A549 (cell line): ENCODE measurements around the gene PPP1R12C.

ENCODE experiments used
- CHD2 ChIP-seq: fragments of 150-350 bp; IDR thresholded peaks from 2 replicates; pipeline ENCODE4 v1.6.1; 2014; ENCODE audit warnings: low read length; ENCODE audit not compliant: partially characterized antibody
- CTCF ChIP-seq: fragments of >200 bp; sonication (Bioruptor Twin); formaldehyde crosslinking; IDR thresholded peaks from 3 replicates; pipeline ENCODE4 v1.5.1; 2016
- JUN ChIP-seq, 2 experiments: fragments of >200 bp; sonication (Bioruptor Twin); formaldehyde crosslinking; IDR thresholded peaks; 2 replicates in 1 of 2; 3 replicates in 1 of 2; pipeline ENCODE4 v1.6.1; 2016 to 2017
- JUNB ChIP-seq: fragments of >200 bp; sonication (Bioruptor Twin); formaldehyde crosslinking; IDR thresholded peaks from 2 replicates; pipeline ENCODE4 v1.6.1; 2016
- MAX ChIP-seq: IDR thresholded peaks from 2 replicates; pipeline ENCODE4 v1.6.1; 2012
- MAZ ChIP-seq: fragments of 150-350 bp; IDR thresholded peaks from 2 replicates; pipeline ENCODE4 v1.6.1; 2014; ENCODE audit warnings: antibody characterized with exemption, low read depth, low read length, borderline replicate concordance
- POLR2A ChIP-seq: IDR thresholded peaks from 2 replicates; pipeline ENCODE4 v1.6.1; 2012; ENCODE audit warnings: mild to moderate bottlenecking, low read length
- REST ChIP-seq: fragments of 200-600 bp; sonication (generic); IDR thresholded peaks from 2 replicates; pipeline ENCODE4 v1.6.1; 2016; ENCODE audit warnings: antibody characterized with exemption, mild to moderate bottlenecking, moderate library complexity
- TFCP2L1 ChIP-seq: fragments of 250-450 bp; sonication (Bioruptor Pico); IDR thresholded peaks from 2 replicates; pipeline ENCODE4 v1.5.0; 2021; ENCODE audit warnings: mild to moderate bottlenecking
- ZFP36 ChIP-seq: fragments of 450-650 bp; IDR thresholded peaks from 2 replicates; pipeline ENCODE4 v1.6.1; 2014; ENCODE audit warnings: borderline replicate concordance; ENCODE audit not compliant: partially characterized antibody
- TF ChIP-seq, protein P1 (sequence below): IDR thresholded peaks from 2 replicates; pipeline ENCODE4 v1.6.1; 2012

DNA sequence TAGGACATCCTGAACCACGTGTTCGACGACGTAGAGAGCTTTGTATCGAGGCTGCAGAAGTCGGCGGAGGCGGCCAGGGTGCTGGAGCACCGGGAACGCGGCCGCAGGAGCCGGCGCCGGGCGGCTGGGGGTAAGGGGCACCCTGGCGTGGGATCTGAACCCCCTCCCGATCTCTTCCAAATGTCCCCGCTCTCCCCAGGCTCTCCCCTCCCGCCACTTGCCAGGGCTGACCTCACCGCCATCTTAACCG lies 35.7 kb downstream of the PPP1R12C start:
- no peak for TF ChIP-seq CTCF
- no peak for TF ChIP-seq JUNB
- TF ChIP-seq ZFP36, result no peak
- no peak for TF ChIP-seq MAZ
- TF ChIP-seq POLR2A, result no peak
- TF ChIP-seq REST, result no peak
- TF ChIP-seq TFCP2L1 (CRISPR knock-in tag), result no peak
- TF ChIP-seq MAX, result no peak
- no peak for TF ChIP-seq JUN (IDR thresholded peaks at IDR 0.05)
- TF ChIP-seq CHD2, result no peak
- TF ChIP-seq, protein P1, sequence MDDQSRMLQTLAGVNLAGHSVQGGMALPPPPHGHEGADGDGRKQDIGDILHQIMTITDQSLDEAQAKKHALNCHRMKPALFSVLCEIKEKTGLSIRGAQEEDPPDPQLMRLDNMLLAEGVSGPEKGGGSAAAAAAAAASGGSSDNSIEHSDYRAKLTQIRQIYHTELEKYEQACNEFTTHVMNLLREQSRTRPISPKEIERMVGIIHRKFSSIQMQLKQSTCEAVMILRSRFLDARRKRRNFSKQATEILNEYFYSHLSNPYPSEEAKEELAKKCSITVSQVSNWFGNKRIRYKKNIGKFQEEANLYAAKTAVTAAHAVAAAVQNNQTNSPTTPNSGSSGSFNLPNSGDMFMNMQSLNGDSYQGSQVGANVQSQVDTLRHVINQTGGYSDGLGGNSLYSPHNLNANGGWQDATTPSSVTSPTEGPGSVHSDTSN, result no peak
